IMR-90 (cell line): ENCODE measurements around the gene IFNA13. TPM values are rescaled to one million over a fixed set of nuclear protein-coding genes. Genes with fewer than 3 reads are reported as not detected.

Experiments used
- ATAC-seq: fragments of 200-7000 bp; cut with Tn5 transposase; 2 replicates; pipeline ENCODE4 v1.9.1; 2020; ENCODE audit warnings: low read depth, mild to moderate bottlenecking, moderate library complexity
- BruUV-seq: library from RNA; stranded (reverse); fragments of 400-500 nt; replicated peaks from 2 replicates; lab custom pipeline; 2021; lab: Mats Ljungman, UMichigan
- CTCF ChIA-PET: fragments of 300-600 bp; formaldehyde crosslinking; extraction: SDS; loops from one replicate; lab custom pipeline; 2021; ENCODE audit warnings: antibody characterized with exemption; lab: Yijun Ruan, JAX
- POLR2A ChIA-PET: fragments of 300-600 bp; sonication (Branson Sonifier 250); formaldehyde crosslinking; loops from one replicate; lab custom pipeline; 2022; ENCODE audit warnings: antibody characterized with exemption; ENCODE audit not compliant: unreplicated experiment; lab: Charles Lee
- DNase-seq: peaks from one replicate; pipeline ENCODE4 v3.0.0; 2013
- H2AFZ ChIP-seq: replicated peaks from 2 replicates; pipeline ENCODE3; 2013; ENCODE audit warnings: low read length, mild to moderate bottlenecking; ENCODE audit not compliant: poor library complexity
- H2AK5ac ChIP-seq: 2 replicates; pipeline ENCODE4 v1.6.1; 2013; ENCODE audit warnings: low read depth, low read length, inconsistent platforms
- H2AK9ac ChIP-seq: replicated peaks from 2 replicates; pipeline ENCODE3; 2013; ENCODE audit warnings: mild to moderate bottlenecking, low read depth, low read length, moderate library complexity; ENCODE audit not compliant: poor library complexity
- H2BK120ac ChIP-seq: 2 replicates; pipeline ENCODE4 v1.6.1; 2013; ENCODE audit warnings: low read depth, low read length, inconsistent platforms
- H2BK15ac ChIP-seq: 3 replicates; pipeline ENCODE4 v1.6.1; 2013; ENCODE audit warnings: low read depth, low read length, inconsistent platforms
- H2BK20ac ChIP-seq: 2 replicates; pipeline ENCODE4 v1.6.1; 2013; ENCODE audit warnings: low read depth, mild to moderate bottlenecking, inconsistent platforms, low read length, moderate library complexity
- H2BK5ac ChIP-seq: 2 replicates; pipeline ENCODE4 v1.6.1; 2013; ENCODE audit warnings: mild to moderate bottlenecking, low read depth, low read length, inconsistent platforms; ENCODE audit not compliant: poor library complexity, severe bottlenecking
- H3K14ac ChIP-seq: replicated peaks from 2 replicates; pipeline ENCODE4 v1.6.1; 2013; ENCODE audit warnings: low read depth, low read length, inconsistent platforms
- H3K18ac ChIP-seq: 2 replicates; pipeline ENCODE4 v1.6.1; 2013; ENCODE audit warnings: low read depth, low read length, control low read depth
- H3K23ac ChIP-seq: 2 replicates; pipeline ENCODE4 v1.6.1; 2013; ENCODE audit warnings: low read depth, low read length, inconsistent platforms
- H3K27ac ChIP-seq: 2 replicates; pipeline ENCODE4 v1.5.1; 2013; ENCODE audit warnings: mild to moderate bottlenecking, control low read depth, low read length; ENCODE audit not compliant: insufficient read depth
- H3K27me3 ChIP-seq: 2 replicates; pipeline ENCODE4 v1.6.1; 2013; ENCODE audit warnings: low read length; ENCODE audit not compliant: control insufficient read depth, insufficient read depth
- H3K36me3 ChIP-seq: 2 replicates; pipeline ENCODE4 v1.6.1; 2013; ENCODE audit warnings: low read length, mixed read lengths; ENCODE audit not compliant: control insufficient read depth, insufficient read depth
- H3K4ac ChIP-seq: 2 replicates; pipeline ENCODE4 v1.6.1; 2013; ENCODE audit warnings: low read depth, low read length, inconsistent platforms
- H3K4me1 ChIP-seq: 2 replicates; pipeline ENCODE4 v1.6.1; 2013; ENCODE audit warnings: low read length, mixed read lengths; ENCODE audit not compliant: control insufficient read depth, insufficient read depth
- H3K4me2 ChIP-seq: 2 replicates; pipeline ENCODE4 v1.6.1; 2013; ENCODE audit warnings: low read depth, mild to moderate bottlenecking, control low read depth, low read length, moderate library complexity
- H3K4me3 ChIP-seq: 2 replicates; pipeline ENCODE4 v1.5.1; 2013; ENCODE audit warnings: low read depth, mild to moderate bottlenecking, control low read depth, low read length, moderate library complexity; ENCODE audit not compliant: insufficient read depth
- H3K56ac ChIP-seq: 2 replicates; pipeline ENCODE4 v1.6.1; 2013; ENCODE audit warnings: low read length, inconsistent platforms; ENCODE audit not compliant: insufficient read depth; ENCODE audit errors: extremely low read depth
- H3K79me1 ChIP-seq, 2 experiments: 2 replicates each; pipeline ENCODE4 v1.6.1; 2013; ENCODE audit warnings: low read length in 2 of 2, inconsistent platforms in 1 of 2, low read depth in 1 of 2
- H3K9ac ChIP-seq: 2 replicates; pipeline ENCODE4 v1.6.1; 2013; ENCODE audit warnings: low read depth, low read length, control low read depth
- H3K9me1 ChIP-seq: 2 replicates; pipeline ENCODE4 v1.6.1; 2013; ENCODE audit warnings: low read length, inconsistent platforms; ENCODE audit not compliant: insufficient read depth
- H3K9me3 ChIP-seq: 2 replicates; pipeline ENCODE4 v1.6.1; 2013; ENCODE audit warnings: low read length; ENCODE audit not compliant: control insufficient read depth, insufficient read depth
- H4K20me1 ChIP-seq: 2 replicates; pipeline ENCODE4 v1.6.1; 2013; ENCODE audit warnings: low read length, inconsistent platforms; ENCODE audit not compliant: insufficient read depth
- H4K5ac ChIP-seq: 2 replicates; pipeline ENCODE4 v1.6.1; 2013; ENCODE audit warnings: mild to moderate bottlenecking, low read depth, low read length, control low read depth
- H4K8ac ChIP-seq, 2 experiments: 2 replicates each; pipeline ENCODE4 v1.6.1; 2013; ENCODE audit warnings: low read depth in 2 of 2, low read length in 2 of 2, control low read depth in 1 of 2, inconsistent platforms in 1 of 2
- H4K91ac ChIP-seq: 2 replicates; pipeline ENCODE4 v1.6.1; 2013; ENCODE audit warnings: low read depth, low read length, inconsistent platforms; ENCODE audit not compliant: insufficient read depth
- BHLHE40 ChIP-seq: fragments of 150-350 bp; IDR thresholded peaks from 2 replicates; pipeline ENCODE4 v1.6.1; 2016; ENCODE audit warnings: mild to moderate bottlenecking, low read depth, low read length
- CEBPB ChIP-seq: IDR thresholded peaks from 2 replicates; pipeline ENCODE4 v1.6.1; 2012; ENCODE audit warnings: low read depth, low read length, improper control_type of control experiment
- CHD1 ChIP-seq: IDR thresholded peaks from 2 replicates; pipeline ENCODE4 v1.6.1; 2012; ENCODE audit warnings: low read depth, low read length, improper control_type of control experiment
- CTCF ChIP-seq: conservative IDR thresholded peaks from 2 replicates; pipeline ENCODE4 v1.5.1; 2012; ENCODE audit warnings: mild to moderate bottlenecking, low read depth, low read length, improper control_type of control experiment
- ELK1 ChIP-seq: fragments of 150-350 bp; IDR thresholded peaks from 2 replicates; pipeline ENCODE4 v1.6.1; 2016; ENCODE audit warnings: low read depth, mild to moderate bottlenecking, low read length, moderate library complexity, borderline replicate concordance
- FOS ChIP-seq: fragments of 150-350 bp; IDR thresholded peaks from 2 replicates; pipeline ENCODE4 v1.6.1; 2016; ENCODE audit warnings: low read depth, low read length
- MAFK ChIP-seq: IDR thresholded peaks from 2 replicates; pipeline ENCODE4 v1.6.1; 2012; ENCODE audit warnings: low read depth, low read length, improper control_type of control experiment
- MAZ ChIP-seq: IDR thresholded peaks from 2 replicates; pipeline ENCODE4 v1.6.1; 2012; ENCODE audit warnings: low read depth, mild to moderate bottlenecking, low read length, improper control_type of control experiment, moderate library complexity, borderline replicate concordance
- MXI1 ChIP-seq: IDR thresholded peaks from 2 replicates; pipeline ENCODE4 v1.6.1; 2012; ENCODE audit warnings: low read depth, mild to moderate bottlenecking, low read length, moderate library complexity, borderline replicate concordance
- NFE2L2 ChIP-seq: fragments of 150-350 bp; IDR thresholded peaks from 2 replicates; pipeline ENCODE4 v1.6.1; 2016; ENCODE audit warnings: low read depth, mild to moderate bottlenecking, low read length
- POLR2A ChIP-seq: IDR thresholded peaks from 2 replicates; pipeline ENCODE4 v1.6.1; 2012; ENCODE audit warnings: mild to moderate bottlenecking, low read depth, low read length
- RAD21 ChIP-seq: IDR thresholded peaks from 2 replicates; pipeline ENCODE4 v1.6.1; 2012; ENCODE audit warnings: low read length, improper control_type of control experiment
- RCOR1 ChIP-seq: IDR thresholded peaks from 2 replicates; pipeline ENCODE4 v1.6.1; 2012; ENCODE audit warnings: mild to moderate bottlenecking, low read length, improper control_type of control experiment; ENCODE audit not compliant: insufficient replicate concordance
- RFX5 ChIP-seq: IDR thresholded peaks from 2 replicates; pipeline ENCODE4 v1.8.0; 2012; ENCODE audit warnings: low read depth, mild to moderate bottlenecking, low read length, moderate library complexity
- SMC3 ChIP-seq: fragments of 150-350 bp; IDR thresholded peaks from 2 replicates; pipeline ENCODE4 v1.6.1; 2016; ENCODE audit warnings: low read depth, mild to moderate bottlenecking, antibody characterized with exemption, low read length, moderate library complexity
- USF2 ChIP-seq: fragments of 150-350 bp; IDR thresholded peaks from 2 replicates; pipeline ENCODE4 v1.6.1; 2017; ENCODE audit warnings: mild to moderate bottlenecking, antibody characterized with exemption, low read length, low read depth
- WGBS, 2 experiments: methylation state at CpG; one replicate each; pipeline versions ENCODE4 v1.1.5 to v1.1.7; 2013; ENCODE audit warnings: missing lambda C conversion rate in 2 of 2; ENCODE audit not compliant: insufficient read length in 1 of 2; ENCODE audit errors: extremely low coverage in 2 of 2; 5-methylcytosine and 5-hydroxymethylcytosine counted together
- dilution Hi-C: fragments of 300-500 bp; cut with HindIII; formaldehyde crosslinking; loops from one replicate; pipeline ENCODE4 v1.14.3; 2018; ENCODE audit warnings: low sequenced_read_pairs; ENCODE audit not compliant: unreplicated experiment
- in situ Hi-C: fragments of 300-500 bp; cut with MboI; formaldehyde crosslinking; loops from 3 replicates; pipeline ENCODE4 v1.14.3; 2019; ENCODE audit warnings: low sequenced_read_pairs, inconsistent platforms, mixed read lengths
- intact Hi-C: fragments of 100-400 bp; cut with micrococcal nuclease; formaldehyde crosslinking; loops from 2 replicates; pipeline ENCODE4 v1.10.0; 2022
- polyA plus RNA-seq, 3 experiments: library from polyadenylated mRNA; depleted of rRNA; stranded (reverse); fragments of >200 nt; gene quantifications; 2 replicates each; pipeline ENCODE4 v1.2.3, GENCODE V29; 2012; ENCODE audit warnings: low replicate concordance in 1 of 3
- total RNA-seq: library from RNA; depleted of rRNA; stranded (reverse); fragments of >200 nt; gene quantifications from 2 replicates; pipeline ENCODE4 v1.2.3, GENCODE V29; 2012

The IFNA13 gene
- total and polyA plus RNA-seq, 2 of the 4 experiments (the other 2 are of a cell fraction), result not detected

- WGBS, 2 experiments, result no CpG with 5 or more reads among the region's 2 CpGs
- no TSS peak for BruUV-seq
- Histone ChIP-seq H3K27ac (no peak overlapping the region), H3K9me3 (no peaks in the 10 kb centered on the region), H3K23ac (no peak overlapping the region), H3K79me1 (no peaks in the 10 kb centered on the region), H4K91ac (no peak overlapping the region), H3K56ac (no peak overlapping the region), H3K4me3 (no peak overlapping the region), H2BK20ac (no peak overlapping the region), H3K4ac (no peak overlapping the region), H2BK15ac (no peak overlapping the region), H3K18ac (no peak overlapping the region), H2BK120ac (no peak overlapping the region), H4K5ac (no peak overlapping the region), H3K4me2 (no peak overlapping the region), H2BK5ac (no peak overlapping the region), H4K20me1 (no peaks in the 10 kb centered on the region), H4K8ac (no peak overlapping the region), H2AFZ (no peak overlapping the region), H3K36me3 (no peaks in the 10 kb centered on the region), H3K9ac (no peak overlapping the region), H3K4me1 (no peaks in the 10 kb centered on the region), H3K27me3 (peaks cover 9% of the 10 kb centered on the region), H3K9me1 (no peaks in the 10 kb centered on the region), H3K14ac (no peak overlapping the region), H2AK9ac (no peak overlapping the region), H2AK5ac (no peak overlapping the region)
- in situ Hi-C loops, result no loop called here
- TF ChIP-seq ELK1 (no peak), FOS (no peak), CTCF (no peak), SMC3 (no peak), POLR2A (no peak), CEBPB (no peak), USF2 (no peak), MAFK (no peak), RAD21 (no peak), MAZ (no peak), RCOR1 (no peak), MXI1 (no peak), BHLHE40 (no peak), CHD1 (no peak), RFX5 (no peak), NFE2L2 (no peak)
- ATAC-seq, result no peak
- CTCF ChIA-PET, result interaction anchor here (0.7 kb wide), 1 partner anchor 304 kb away, joined by 3 read pairs; no protein-coding TSS in a partner anchor
- dilution Hi-C loops, result no loop called here
- POLR2A ChIA-PET, result no interaction called here
- DNase-seq, result no peak
- intact Hi-C loops, result no loop called here
These were observed 46.5 kb upstream of the IFNA13 start for GRCh38 chr9:21414220-21414940.
